T47D (cell line): ENCODE data around the gene TMEM92.

ENCODE experiments used
- DNase-seq, 2 experiments: peaks; one replicate each; pipeline versions ENCODE4 v3.0.0 to v3.0.0-alpha.2; 2011 to 2012; ENCODE audit warnings: low read depth in 1 of 2, low spot score in 1 of 2
- JUND ChIP-seq: IDR thresholded peaks from 2 replicates; pipeline ENCODE4 v1.6.1; 2012; ENCODE audit warnings: low read depth
- in situ Hi-C: cut with HindIII; loops from 2 replicates; pipeline ENCODE4 v1.10.0; 2016; ENCODE audit warnings: low sequenced_read_pairs, low pct_unique_long_range_greater_than_20kb

The TMEM92 gene

DNA sequence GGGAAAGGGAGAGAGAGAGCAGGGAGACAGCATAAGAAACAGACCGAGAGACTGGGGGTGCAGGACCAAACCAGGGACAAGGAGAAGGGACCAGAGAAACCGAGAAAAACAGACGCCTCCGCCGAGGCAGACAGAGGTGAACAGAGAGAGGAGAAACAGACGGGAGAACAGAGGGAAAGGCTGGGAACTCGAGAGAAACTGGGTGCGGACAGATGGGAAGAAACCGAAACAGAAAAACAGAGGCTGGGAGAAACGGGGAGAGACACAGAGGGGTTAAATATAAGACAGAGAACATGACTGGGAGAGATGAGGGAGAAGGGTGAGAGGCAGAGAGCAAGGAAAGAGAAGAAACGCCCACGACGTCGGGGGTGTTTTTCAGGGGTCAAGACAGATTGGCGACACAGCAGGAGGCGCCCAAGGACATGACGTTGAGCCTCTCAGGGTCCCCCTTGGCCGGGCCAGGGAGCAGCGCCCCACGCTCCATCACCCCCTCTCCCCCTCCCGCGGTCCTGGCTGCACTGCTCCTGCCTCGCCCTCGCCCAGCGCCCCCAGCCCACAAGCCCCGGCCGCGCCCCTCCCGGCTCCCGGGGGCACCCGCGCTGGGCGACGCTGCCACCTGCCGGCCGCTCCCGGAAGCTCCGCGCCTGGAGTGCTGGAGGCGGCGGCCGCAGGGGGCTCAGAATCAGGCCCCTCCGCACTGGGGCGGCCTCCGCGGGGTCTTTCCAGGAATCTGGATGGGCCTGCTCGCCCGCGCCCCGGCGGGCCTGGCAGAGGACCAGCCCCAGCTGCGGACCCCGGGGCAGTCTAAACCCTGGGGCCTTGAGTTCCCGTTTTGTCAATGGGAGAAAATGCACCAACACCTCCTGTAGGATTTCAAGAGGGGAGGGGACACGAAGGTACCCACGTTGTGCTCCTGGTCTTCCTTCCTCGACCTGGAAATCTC is 1.3 kb upstream of the TMEM92 start:
- TF ChIP-seq JUND: no peak
- DNase-seq: peak; percentile 33 to 63
- in situ Hi-C loops: no loop called here

DNA sequence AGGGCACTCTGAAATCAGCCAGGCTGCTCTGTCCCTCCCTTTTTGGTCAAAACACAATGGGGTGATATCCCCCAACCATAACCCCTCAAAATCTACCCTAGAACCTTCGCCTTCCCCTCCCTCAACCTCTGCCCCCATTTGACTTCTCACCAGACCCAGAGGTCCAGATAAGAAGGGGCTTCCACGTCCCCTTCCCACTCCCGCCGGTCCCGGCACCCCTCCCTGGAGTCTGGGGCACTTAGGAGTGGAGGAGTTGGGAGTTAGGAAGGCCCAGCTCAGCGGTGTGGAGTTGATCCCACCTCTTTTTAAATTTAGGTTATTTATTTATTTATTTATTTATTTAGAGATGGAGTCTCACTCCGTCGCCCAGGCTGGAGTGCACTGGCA is 619 bp upstream of the TMEM92 start:
- in situ Hi-C loops: no loop called here
- no peak for DNase-seq
- TF ChIP-seq JUND: no peak

DNA sequence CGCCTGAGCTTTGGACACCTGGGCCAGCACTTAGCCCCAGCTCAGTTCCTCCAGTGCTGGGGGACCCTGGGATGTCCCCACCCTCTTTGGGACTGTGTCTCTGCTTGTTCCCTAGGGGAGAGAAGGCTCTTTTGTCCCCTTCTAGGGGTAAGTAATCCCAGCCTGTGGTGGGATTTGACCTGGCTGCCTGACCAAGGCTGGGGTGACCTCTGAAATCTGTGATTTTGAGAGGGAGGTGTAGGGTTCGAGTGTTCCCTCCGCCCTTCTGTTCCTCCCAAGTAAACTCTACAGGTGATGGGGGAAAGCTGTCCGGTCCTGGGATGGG is 593 bp downstream of the TMEM92 start:
- TF ChIP-seq JUND: no peak
- in situ Hi-C loops: no loop called here
- DNase-seq: no peak

DNA sequence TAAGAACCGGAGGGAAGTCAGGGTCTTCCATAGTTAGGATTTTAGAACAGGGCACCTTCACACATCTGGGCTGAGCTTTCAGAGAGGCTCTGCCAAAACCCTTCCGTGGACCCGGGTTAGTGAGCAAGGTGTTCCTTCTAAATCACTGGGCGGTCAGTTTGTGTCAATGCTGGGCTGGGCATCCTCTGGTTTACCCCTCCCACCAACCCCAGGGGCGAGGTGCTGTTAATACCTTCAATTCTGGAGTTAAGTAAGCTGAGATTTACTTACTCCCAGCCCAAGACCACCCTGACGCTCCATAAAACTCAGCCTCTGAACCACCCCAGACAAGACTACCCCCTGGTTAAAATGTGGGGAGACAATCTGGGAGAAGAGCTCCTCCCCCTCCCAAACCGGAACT is 1.0 kb downstream of the TMEM92 start:
- in situ Hi-C loops: no loop called here
- DNase-seq: no peak
- TF ChIP-seq JUND: no peak

DNA sequence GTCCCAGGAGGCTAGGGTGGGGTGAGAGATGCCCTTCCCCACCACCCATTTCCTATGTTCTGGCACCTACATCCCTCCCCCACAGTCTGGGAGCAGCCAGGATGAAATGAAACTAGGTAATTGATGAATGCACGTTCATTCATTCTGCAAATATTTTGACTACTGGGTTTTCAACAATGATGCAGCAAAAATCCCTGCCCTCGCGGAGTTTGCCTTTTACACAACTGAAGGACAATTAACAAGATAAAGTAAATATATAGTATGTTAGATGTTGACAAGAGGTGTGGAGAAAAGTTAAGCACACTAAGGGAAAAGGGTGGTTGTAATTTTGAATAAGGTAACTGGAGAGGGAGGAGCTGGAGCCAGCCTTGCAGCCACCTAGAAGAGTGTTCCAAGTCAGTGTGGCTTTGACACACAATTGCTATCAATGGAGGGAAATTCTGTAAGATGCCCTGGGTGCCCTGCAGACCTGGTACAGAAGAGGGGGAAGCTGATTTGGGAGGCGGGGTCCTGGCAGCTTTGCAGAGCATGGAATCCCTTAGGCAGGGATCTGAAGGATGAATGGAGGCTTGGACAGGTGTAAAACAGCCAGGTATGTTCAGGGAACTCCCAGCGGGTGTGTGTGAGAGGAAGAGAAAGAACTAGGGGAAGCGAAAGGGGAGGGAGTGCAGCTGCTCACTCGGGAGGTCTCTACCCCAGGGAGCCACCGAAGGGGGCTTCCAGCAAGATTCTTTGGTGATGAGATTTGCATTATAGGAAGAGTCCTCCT is 2.5 kb downstream of the TMEM92 start:
- in situ Hi-C loops: no loop called here

DNA sequence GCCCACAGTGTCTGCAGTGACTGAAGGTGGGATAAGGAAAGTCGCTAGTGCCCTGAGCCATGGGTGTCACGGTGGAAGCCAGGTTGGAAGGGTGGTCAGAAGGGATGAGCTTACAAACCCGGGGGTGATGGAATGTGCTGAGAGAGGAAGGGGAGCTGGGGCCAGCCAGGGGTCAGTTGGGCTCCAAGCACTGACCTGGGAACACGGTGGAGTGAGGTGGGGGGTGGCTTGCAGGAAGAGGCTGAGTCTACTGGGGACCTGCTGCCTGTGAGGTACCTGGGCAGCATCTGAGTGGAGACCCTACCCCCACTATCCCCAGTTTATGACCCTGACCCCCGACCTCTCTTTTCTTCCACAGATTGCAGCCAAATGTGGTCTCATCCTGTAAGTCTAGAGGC is 3.1 kb downstream of the TMEM92 start:
- no peak for DNase-seq
- no peak for TF ChIP-seq JUND
- in situ Hi-C loops: no loop called here

More for the DNA sequence above, 2.5 kb downstream of the TMEM92 start:
- TF ChIP-seq JUND: no peak
- DNase-seq: peak in 1 of 2 experiments; percentile 26

DNA sequence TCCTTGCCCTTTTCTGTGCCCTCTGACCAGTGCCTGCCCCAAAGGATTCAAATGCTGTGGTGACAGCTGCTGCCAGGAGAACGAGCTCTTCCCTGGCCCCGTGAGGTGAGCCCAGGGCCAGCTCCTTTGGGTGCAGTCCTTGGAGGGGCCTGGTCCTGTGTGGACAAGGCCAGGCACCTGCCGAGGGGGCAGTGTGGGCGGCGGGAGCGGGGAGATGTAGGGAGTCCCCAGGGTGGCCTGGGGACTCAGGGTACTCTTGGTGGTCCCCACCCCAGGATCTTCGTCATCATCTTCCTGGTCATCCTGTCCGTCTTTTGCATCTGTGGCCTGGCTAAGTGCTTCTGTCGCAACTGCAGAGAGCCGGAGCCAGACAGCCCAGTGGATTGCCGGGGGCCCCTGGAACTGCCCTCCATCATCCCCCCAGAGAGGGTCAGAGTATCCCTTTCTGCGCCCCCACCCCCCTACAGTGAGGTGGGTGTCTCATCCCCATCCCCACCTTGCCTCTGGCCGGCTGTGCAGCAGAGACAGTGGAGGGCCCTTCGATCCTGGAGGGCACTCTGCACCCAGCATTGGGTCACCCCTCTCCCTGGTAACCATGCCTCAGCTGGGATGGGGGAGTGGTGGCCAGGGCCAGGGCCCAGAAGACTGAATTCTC is 4.4 kb downstream of the TMEM92 start:
- no peak for TF ChIP-seq JUND
- no peak for DNase-seq
- in situ Hi-C loops: no loop called here

DNA sequence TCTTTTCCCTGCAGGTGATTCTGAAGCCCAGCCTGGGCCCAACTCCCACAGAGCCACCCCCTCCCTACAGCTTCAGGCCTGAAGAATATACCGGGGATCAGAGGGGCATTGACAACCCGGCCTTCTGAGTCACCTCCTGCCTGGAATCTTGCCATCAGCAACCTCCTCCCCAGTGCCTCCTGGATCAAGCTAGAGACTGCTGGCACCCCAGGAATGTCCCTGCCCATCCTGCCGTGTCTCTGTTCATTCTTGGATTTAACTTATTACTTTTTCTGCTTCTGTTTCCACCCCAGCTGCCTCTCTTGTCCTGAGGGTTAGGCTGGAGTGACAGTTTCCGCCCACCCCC is 4.9 kb downstream of the TMEM92 start:
- no peak for DNase-seq
- in situ Hi-C loops: no loop called here
- TF ChIP-seq JUND: no peak

DNA sequence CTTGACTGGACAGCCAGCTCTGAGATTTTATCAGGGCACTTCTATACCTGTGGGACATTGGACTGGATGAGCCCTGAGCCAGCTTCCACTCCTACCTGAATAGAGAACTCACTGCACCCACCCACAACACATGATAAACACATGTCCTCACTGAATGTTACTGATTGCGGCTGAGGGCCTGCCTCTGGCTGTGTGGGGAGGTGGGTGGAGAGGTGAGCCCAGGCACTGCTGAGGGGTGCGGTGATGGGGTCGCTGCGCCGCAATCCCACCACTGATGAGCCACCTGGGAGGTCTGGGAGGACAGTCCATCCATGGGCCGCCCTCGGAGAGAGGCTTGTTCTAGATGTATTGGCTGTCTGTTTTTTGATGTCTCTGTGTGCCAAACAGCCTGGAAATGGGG is 5.4 kb downstream of the TMEM92 start:
- no peak for TF ChIP-seq JUND

DNA sequence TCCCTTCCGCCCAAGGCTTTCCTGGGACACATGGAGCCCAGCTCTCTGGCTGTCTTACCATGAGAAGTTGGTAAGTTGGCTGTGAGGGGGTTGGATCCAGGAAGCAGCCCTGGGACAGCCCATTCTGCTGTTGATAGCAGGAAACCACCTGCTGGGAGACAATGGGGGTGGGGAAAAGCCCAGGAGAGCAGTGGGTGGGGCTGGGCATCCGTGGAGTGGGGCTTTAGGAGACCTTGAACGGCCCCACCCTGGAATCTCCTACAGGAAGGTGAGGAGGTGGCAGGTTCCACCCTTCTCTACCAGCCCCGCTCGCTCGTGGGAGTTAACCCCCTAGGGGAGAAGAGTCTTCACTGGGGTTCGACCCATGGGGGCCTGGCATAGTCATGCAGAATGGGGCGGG is 5.8 kb downstream of the TMEM92 start:
- in situ Hi-C loops: no loop called here
- no peak for DNase-seq
- TF ChIP-seq JUND: no peak

More for the DNA sequence above, 5.4 kb downstream of the TMEM92 start:
- DNase-seq: no peak
- in situ Hi-C loops: no loop called here

DNA sequence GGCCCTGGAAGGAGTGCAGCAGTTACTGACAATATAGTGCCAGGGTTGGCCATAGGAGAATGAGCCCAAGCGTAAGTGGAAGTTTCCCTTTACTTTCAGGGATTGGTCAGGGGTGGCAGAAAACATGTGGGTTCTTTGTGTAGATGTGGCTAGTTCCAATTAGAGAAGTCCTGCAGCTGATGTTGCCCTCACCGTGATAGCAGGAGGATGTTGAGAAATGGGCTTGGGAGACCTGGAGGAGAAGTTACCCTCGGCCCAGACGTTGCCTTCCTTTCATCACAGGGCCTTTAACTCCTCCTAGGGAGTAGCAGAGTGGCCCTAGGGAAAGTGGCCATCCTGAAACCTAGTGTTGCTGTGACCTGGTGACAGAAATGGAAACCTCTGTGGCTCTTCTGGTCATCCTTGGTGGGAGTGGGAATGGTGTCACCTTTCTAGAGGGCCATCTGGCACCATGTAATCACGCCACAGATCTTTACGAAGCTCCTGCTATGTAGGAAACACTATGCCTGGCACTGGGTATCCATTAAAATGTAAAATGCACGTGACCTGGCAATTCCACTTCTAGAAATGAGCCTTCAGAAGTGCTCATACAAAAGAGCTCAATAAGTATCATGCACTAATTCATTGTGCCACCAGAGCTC is 6.7 kb downstream of the TMEM92 start:
- in situ Hi-C loops: no loop called here
- TF ChIP-seq JUND: no peak
- no peak for DNase-seq

DNA sequence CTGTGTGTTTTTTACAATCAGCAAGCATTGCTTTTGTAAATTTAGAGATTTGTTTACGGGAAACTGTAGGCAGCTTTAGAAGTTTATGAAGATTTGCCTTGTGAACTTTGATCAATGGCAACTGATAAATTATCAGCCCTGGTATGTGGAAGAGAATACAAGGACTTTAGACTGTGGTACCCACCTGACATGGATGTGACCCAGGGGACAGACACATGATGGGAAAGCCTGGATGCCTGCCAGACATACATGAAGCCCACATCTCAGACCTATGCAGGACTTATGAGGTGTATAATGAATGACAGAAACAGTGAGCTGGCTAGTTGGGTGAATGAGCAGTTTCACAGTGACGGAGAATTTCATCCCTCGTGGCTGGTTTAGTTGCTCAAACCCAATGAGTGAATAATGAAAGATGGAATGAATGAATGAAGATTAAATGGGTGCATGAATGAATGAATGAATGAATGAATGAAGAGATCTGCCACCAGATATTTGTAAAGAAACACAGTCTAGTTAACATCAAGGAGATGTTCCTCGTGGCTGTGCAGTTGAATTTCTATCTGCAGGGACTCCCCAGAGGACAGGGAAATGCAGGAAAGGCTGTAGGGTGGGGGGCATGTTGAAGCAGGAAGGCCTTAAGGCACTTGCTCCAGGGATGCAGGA is 7.6 kb downstream of the TMEM92 start:
- no peak for TF ChIP-seq JUND
- DNase-seq: no peak
- in situ Hi-C loops: no loop called here
